Neural cell (in vitro differentiated cells): ENCODE data around the gene PCDHGA5. TPM values are rescaled to one million over a fixed set of nuclear protein-coding genes. Genes with fewer than 3 reads are reported as not detected.

ENCODE experiments used
- H2AFZ ChIP-seq: fragments of 200-600, 300-800 bp; sonication (generic), shearing (Covaris generic); 2 replicates; pipeline ENCODE4 v1.6.0; 2014; ENCODE audit warnings: low read depth, mild to moderate bottlenecking, antibody characterized with exemption, low read length, moderate library complexity
- H3F3A ChIP-seq: fragments of 200-600 bp; shearing (Covaris generic); 2 replicates; pipeline ENCODE4 v1.6.1; 2016; ENCODE audit warnings: mild to moderate bottlenecking, moderate library complexity, mixed read lengths, antibody characterized with exemption, low read length; ENCODE audit not compliant: insufficient read depth, poor library complexity, severe bottlenecking
- H3K27ac ChIP-seq: fragments of 200-600, 300-800 bp; sonication (generic), shearing (Covaris generic); 2 replicates; pipeline ENCODE4 v1.5.1; 2014; ENCODE audit warnings: mild to moderate bottlenecking, low read length, moderate library complexity
- H3K27me3 ChIP-seq: fragments of 300-800, 200-600 bp; sonication (generic), shearing (Covaris generic); 2 replicates; pipeline ENCODE4 v1.6.0; 2014; ENCODE audit warnings: mild to moderate bottlenecking, low read depth, low read length, moderate library complexity; ENCODE audit not compliant: insufficient read depth
- H3K36me3 ChIP-seq: fragments of 300-800, 200-600 bp; sonication (generic), shearing (Covaris generic); 2 replicates; pipeline ENCODE4 v1.5.1; 2014; ENCODE audit warnings: mild to moderate bottlenecking, antibody characterized with exemption, low read length, moderate library complexity; ENCODE audit not compliant: insufficient read depth
- H3K4me2 ChIP-seq: fragments of 300-800, 200-600 bp; sonication (generic), shearing (Covaris generic); 2 replicates; pipeline ENCODE4 v1.6.0; 2014; ENCODE audit warnings: mild to moderate bottlenecking, low read length
- H3K4me3 ChIP-seq: fragments of 300-800, 200-600 bp; sonication (generic), shearing (Covaris generic); 2 replicates; pipeline ENCODE4 v1.5.1; 2014; ENCODE audit warnings: mild to moderate bottlenecking, low read length, moderate library complexity
- H3K79me2 ChIP-seq: fragments of 200-600 bp; shearing (Covaris generic); replicated peaks from 2 replicates; pipeline ENCODE4 v1.6.0; 2014; ENCODE audit warnings: mild to moderate bottlenecking, low read length, moderate library complexity; ENCODE audit not compliant: insufficient read depth
- H3K9ac ChIP-seq: fragments of 300-800, 200-600 bp; sonication (generic), shearing (Covaris generic); 2 replicates; pipeline ENCODE4 v1.6.1; 2016; ENCODE audit warnings: mild to moderate bottlenecking, low read length, mixed read lengths
- H3K9me2 ChIP-seq: fragments of 200-600 bp; shearing (Covaris generic); 2 replicates; pipeline ENCODE4 v1.6.1; 2016; ENCODE audit warnings: mild to moderate bottlenecking, low read length, mixed read lengths; ENCODE audit not compliant: insufficient read depth
- H3K9me3 ChIP-seq: fragments of 200-600, 300-800 bp; sonication (generic), shearing (Covaris generic); 2 replicates; pipeline ENCODE4 v1.6.1; 2016; ENCODE audit warnings: mild to moderate bottlenecking, mixed run types, low read length, moderate library complexity, mixed read lengths
- H4K20me1 ChIP-seq: fragments of 200-600 bp; shearing (Covaris generic); 2 replicates; pipeline ENCODE4 v1.6.1; 2016; ENCODE audit warnings: mild to moderate bottlenecking, mixed run types; ENCODE audit not compliant: insufficient read depth
- EP300 ChIP-seq: fragments of 450-650 bp; conservative IDR thresholded peaks from 2 replicates; pipeline ENCODE4 v1.6.1; 2014; ENCODE audit warnings: antibody characterized with exemption, mild to moderate bottlenecking, moderate library complexity; ENCODE audit not compliant: poor library complexity, severe bottlenecking
- EZH2 ChIP-seq: fragments of 200-600, 300-800 bp; shearing (Covaris generic), sonication (generic); IDR thresholded peaks from 2 replicates; pipeline ENCODE4 v1.6.1; 2014; ENCODE audit warnings: antibody characterized with exemption, low read length, borderline replicate concordance, mild to moderate bottlenecking; ENCODE audit not compliant: insufficient read depth, poor library complexity, severe bottlenecking
- MXI1 ChIP-seq: fragments of 450-650 bp; conservative IDR thresholded peaks from 2 replicates; pipeline ENCODE4 v1.6.1; 2014; ENCODE audit warnings: antibody characterized with exemption, mild to moderate bottlenecking; ENCODE audit not compliant: poor library complexity, severe bottlenecking
- POLR2AphosphoS5 ChIP-seq: IDR thresholded peaks from 2 replicates; pipeline ENCODE4 v1.6.1; 2012
- RAD21 ChIP-seq: fragments of 450-650 bp; conservative IDR thresholded peaks from 2 replicates; pipeline ENCODE4 v1.6.1; 2014; ENCODE audit warnings: antibody characterized with exemption, mild to moderate bottlenecking, moderate library complexity
- REST ChIP-seq: IDR thresholded peaks from 2 replicates; pipeline ENCODE4 v1.6.1; 2012; ENCODE audit warnings: borderline replicate concordance
- SMC3 ChIP-seq: fragments of 450-650 bp; conservative IDR thresholded peaks from 2 replicates; pipeline ENCODE4 v1.6.1; 2014; ENCODE audit warnings: antibody characterized with exemption, mild to moderate bottlenecking, moderate library complexity; ENCODE audit not compliant: poor library complexity
- polyA plus RNA-seq: library from polyadenylated mRNA; depleted of rRNA; stranded (reverse); fragments of >200 nt; gene quantifications from 2 replicates; pipeline ENCODE4 v1.2.3, GENCODE V29; 2014

The PCDHGA5 gene
- polyA plus RNA-seq, 1 donor from 2014 or later: 0.25 TPM

DNA sequence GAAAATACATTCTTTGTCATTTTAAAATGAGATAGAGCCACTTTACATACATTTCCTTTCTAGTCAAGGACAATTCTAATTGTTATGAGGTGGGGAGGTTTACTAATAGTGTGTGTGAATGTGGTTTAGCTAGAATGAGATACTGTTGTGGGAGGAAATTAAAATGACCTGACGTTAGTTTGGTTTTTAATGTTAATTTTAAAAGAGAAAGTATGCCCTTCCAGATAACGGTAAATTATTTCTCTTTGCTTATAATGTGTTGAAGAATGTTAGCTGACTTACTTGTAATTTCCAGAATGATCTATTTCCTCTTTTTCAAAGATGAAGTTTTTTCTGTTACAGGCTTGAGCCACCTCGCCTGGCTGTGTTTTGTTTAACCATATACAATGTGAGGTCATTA lies 41.7 kb upstream of the PCDHGA5 start:
- H3K4me2 ChIP-seq: no peak overlapping the region
- peaks cover 16% of the 10 kb centered on the region for H3K36me3 ChIP-seq
- no peak overlapping the region for H3K27ac ChIP-seq
- H3K27me3 ChIP-seq: no peaks in the 10 kb centered on the region
- peaks cover 13% of the 10 kb centered on the region for H3K79me2 ChIP-seq
- H3F3A ChIP-seq: peaks cover 14% of the 10 kb centered on the region
- no peaks in the 10 kb centered on the region for H3K9me2 ChIP-seq
- H3K9ac ChIP-seq: no peak overlapping the region
- H4K20me1 ChIP-seq: no peaks in the 10 kb centered on the region
- no peak overlapping the region for H2AFZ ChIP-seq
- no peak for TF ChIP-seq RAD21
- TF ChIP-seq EZH2: no peak
- no peak for TF ChIP-seq REST
- TF ChIP-seq SMC3: no peak
- TF ChIP-seq POLR2AphosphoS5: no peak
- H3K4me3 ChIP-seq: no peak overlapping the region
- peaks cover 22% of the 10 kb centered on the region for H3K9me3 ChIP-seq

DNA sequence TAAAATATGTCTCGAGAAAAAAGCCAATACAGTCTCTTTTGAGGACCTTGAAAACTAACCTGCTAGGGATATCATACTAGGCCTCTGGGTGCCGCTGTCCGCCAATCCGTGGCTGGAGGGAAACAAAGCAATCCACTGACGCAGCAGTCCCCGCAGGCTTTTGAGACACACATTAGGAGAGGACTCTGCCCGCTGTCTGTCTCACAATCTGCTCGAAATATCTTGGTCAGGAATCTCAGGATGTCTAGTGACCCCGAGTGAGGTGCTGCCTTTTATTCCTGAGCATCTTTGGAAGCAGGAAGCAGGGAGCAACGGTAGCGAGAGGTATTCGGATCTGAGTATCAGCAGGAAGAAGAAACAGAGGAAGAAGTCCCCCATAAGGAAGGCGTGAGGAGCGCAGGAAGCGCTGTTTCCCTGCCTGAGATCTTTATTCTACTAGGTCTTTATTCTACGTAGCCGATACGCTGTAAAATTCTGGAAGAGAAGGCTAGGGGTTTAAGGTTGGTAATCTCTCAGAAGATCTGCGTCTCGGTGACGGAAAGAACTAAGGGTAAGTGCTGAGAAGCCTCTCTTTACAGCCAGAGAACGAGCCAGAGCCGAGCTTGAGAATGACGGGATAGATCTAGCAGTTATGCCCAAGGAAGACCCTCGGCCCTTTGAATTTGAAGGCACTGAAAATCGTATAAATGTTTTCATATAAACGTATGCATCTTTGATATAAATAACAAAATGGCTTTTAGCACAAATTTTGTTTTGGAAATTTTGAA lies 37.7 kb upstream of the PCDHGA5 start:
- no peak overlapping the region for H3K4me3 ChIP-seq
- TF ChIP-seq EP300: no peak
- no peak for TF ChIP-seq EZH2
- no peak for TF ChIP-seq POLR2AphosphoS5
- no peak for TF ChIP-seq REST
- no peak for TF ChIP-seq SMC3
- no peak for TF ChIP-seq MXI1
- no peaks in the 10 kb centered on the region for H3K79me2 ChIP-seq
- H3K9ac ChIP-seq: no peak overlapping the region
- no peak overlapping the region for H3K27ac ChIP-seq
- H2AFZ ChIP-seq: no peak overlapping the region
- no peak overlapping the region for H3K4me2 ChIP-seq
- peaks cover 2% of the 10 kb centered on the region for H3K9me3 ChIP-seq
- H3K27me3 ChIP-seq: no peaks in the 10 kb centered on the region
- H3K9me2 ChIP-seq: no peaks in the 10 kb centered on the region
- H3F3A ChIP-seq: no peaks in the 10 kb centered on the region
- H4K20me1 ChIP-seq: no peaks in the 10 kb centered on the region
- H3K36me3 ChIP-seq: no peaks in the 10 kb centered on the region
